Hair follicular keratinocyte (primary cell): Measurements from ENCODE around the gene PGGHG. TPM values are rescaled to one million over a fixed set of nuclear protein-coding genes. Genes with fewer than 3 reads are reported as not detected.

Experiments
- total RNA-seq: library from RNA; depleted of rRNA; stranded (reverse); fragments of >200 nt; gene quantifications from 2 replicates; pipeline ENCODE4 v1.2.3, GENCODE V29; 2015

Gene PGGHG
- 1.0 and 3.6 TPM in 2 replicates for total RNA-seq

GRCh38 chr11:288478-289397 lies at the start of gene PGGHG:
PGGHG (plus strand) TSS chr11:289126; CDS start chr11:289817, 691 bp downstream.

GRCh38 chr11:278001-278951 lies 10.7 kb upstream of the PGGHG start, which contains the start of gene NLRP6:
NLRP6 (plus strand) TSS chr11:278407; CDS start chr11:278570, 163 bp downstream.

GRCh38 chr11:299081-299891 lies 10.4 kb downstream of the PGGHG start, which contains the start of gene IFITM5:
IFITM5 (minus strand) TSS chr11:299526; CDS start chr11:299490, 36 bp downstream.

GRCh38 chr11:307766-308708 lies 19.1 kb downstream of the PGGHG start, which contains the start of gene IFITM2:
IFITM2 (plus strand) TSS chr11:307816; CDS start chr11:308193, 377 bp downstream.

GRCh38 chr11:313787-314553 lies 25.0 kb downstream of the PGGHG start, which contains the start of gene IFITM1:
IFITM1 (plus strand) TSS chr11:314040; CDS start chr11:314171, 131 bp downstream.

Other genes starting within 250 kb of the PGGHG start
- gene SCGB1C1, start 96.0 kb upstream of the PGGHG start, total RNA-seq, result not detected in 2 replicates
- 15.6 and 19.0 TPM in 2 replicates for gene BET1L, start 81.7 kb upstream of the PGGHG start, total RNA-seq
- gene RIC8A, start 81.4 kb upstream of the PGGHG start, total RNA-seq, result 112 and 137 TPM in 2 replicates
- gene SIRT3, start 52.8 kb upstream of the PGGHG start, total RNA-seq, result 11.8 and 20.8 TPM in 2 replicates
- 153 and 187 TPM in 2 replicates for gene PSMD13, start 52.1 kb upstream of the PGGHG start, total RNA-seq
- gene NLRP6, start 10.7 kb upstream of the PGGHG start, total RNA-seq, result not detected in 2 replicates
- gene IFITM5, start 10.4 kb downstream of the PGGHG start, total RNA-seq, result not detected in 2 replicates
- 16.7 and 23.8 TPM in 2 replicates for gene IFITM2, start 18.7 kb downstream of the PGGHG start, total RNA-seq
- 6.8 and 20.1 TPM in 2 replicates for gene IFITM1, start 24.9 kb downstream of the PGGHG start, total RNA-seq
- 41.5 and 86.0 TPM in 2 replicates for gene IFITM3, start 31.7 kb downstream of the PGGHG start, total RNA-seq
- gene B4GALNT4, start 80.4 kb downstream of the PGGHG start, total RNA-seq, result 11.0 and 21.8 TPM in 2 replicates
- 292 and 373 TPM in 2 replicates for gene PKP3, start 105.1 kb downstream of the PGGHG start, total RNA-seq
- 5.9 and 7.8 TPM in 2 replicates for gene SIGIRR, start 125.9 kb downstream of the PGGHG start, total RNA-seq
- gene ANO9, start 152.9 kb downstream of the PGGHG start, total RNA-seq, result 9.5 and 19.5 TPM in 2 replicates
- 38.2 and 52.8 TPM in 2 replicates for gene PTDSS2, start 161.2 kb downstream of the PGGHG start, total RNA-seq
- 322 and 445 TPM in 2 replicates for gene RNH1, start 218.1 kb downstream of the PGGHG start, total RNA-seq
- gene HRAS, start 246.4 kb downstream of the PGGHG start, total RNA-seq, result 116 and 135 TPM in 2 replicates
- under 0.01 and 0.34 TPM in 2 replicates for gene LRRC56, start 248.4 kb downstream of the PGGHG start, total RNA-seq